Keratinocyte (primary cell): Measurements from ENCODE around the gene LDLRAD4. TPM values are rescaled to one million over a fixed set of nuclear protein-coding genes. Genes with fewer than 3 reads are reported as not detected.

Experiments used
- DNase-seq: peaks from one replicate; pipeline ENCODE4 v3.0.0-alpha.2; 2011; ENCODE audit warnings: low read depth, missing footprints, low spot score
- FAIRE-seq: peaks from 2 replicates; lab custom pipeline; 2011; peaks lifted over from hg19 to GRCh38; lab: Jason Lieb, UNC
- H2AFZ ChIP-seq: 2 replicates; pipeline ENCODE4 v1.6.0; 2012; ENCODE audit warnings: low read length, control low read depth, inconsistent platforms; ENCODE audit not compliant: control insufficient read depth
- H3K27ac ChIP-seq: 2 replicates; pipeline ENCODE4 v1.5.1; 2011; ENCODE audit warnings: low read length; ENCODE audit not compliant: control insufficient read depth, insufficient read depth
- H3K27me3 ChIP-seq: 3 replicates; pipeline ENCODE4 v1.6.0; 2011; ENCODE audit warnings: low read length; ENCODE audit not compliant: control insufficient read depth, insufficient read depth; ENCODE audit errors: extremely low read depth
- H3K36me3 ChIP-seq, 2 experiments: 2 replicates in 1 of 2; 3 replicates in 1 of 2; pipeline ENCODE4 v1.5.1; 2011; ENCODE audit warnings: low read length in 2 of 2, mild to moderate bottlenecking in 1 of 2; ENCODE audit not compliant: control insufficient read depth in 2 of 2, insufficient read depth in 2 of 2; ENCODE audit errors: extremely low read depth in 1 of 2
- H3K4me1 ChIP-seq: 3 replicates; pipeline ENCODE4 v1.5.1; 2011; ENCODE audit warnings: low read length; ENCODE audit not compliant: control insufficient read depth, insufficient read depth; ENCODE audit errors: extremely low read depth
- H3K4me2 ChIP-seq: 3 replicates; pipeline ENCODE4 v1.6.0; 2011; ENCODE audit warnings: low read depth, low read length; ENCODE audit not compliant: control insufficient read depth, insufficient read depth; ENCODE audit errors: extremely low read depth
- H3K4me3 ChIP-seq, 3 experiments: fragments of 200-600 bp in 1 of 3; sonication (generic) in 1 of 3; 2 replicates in 2 of 3; 3 replicates in 1 of 3; pipeline ENCODE4 v1.5.1; 2011 to 2016; ENCODE audit warnings: low read length in 3 of 3, mild to moderate bottlenecking in 3 of 3, control low read depth in 2 of 3, inconsistent platforms in 1 of 3, low read depth in 1 of 3, mixed read lengths in 1 of 3, mixed run types in 1 of 3, moderate library complexity in 1 of 3; ENCODE audit not compliant: control insufficient read depth in 2 of 3, insufficient read depth in 2 of 3; ENCODE audit errors: extremely low read depth in 1 of 3
- H3K79me2 ChIP-seq: 2 replicates; pipeline ENCODE4 v1.6.0; 2012; ENCODE audit warnings: low read length; ENCODE audit not compliant: control insufficient read depth, insufficient read depth
- H3K9ac ChIP-seq: 3 replicates; pipeline ENCODE4 v1.6.0; 2011; ENCODE audit warnings: low read length; ENCODE audit not compliant: control insufficient read depth, insufficient read depth; ENCODE audit errors: extremely low read depth
- H3K9me1 ChIP-seq: 3 replicates; pipeline ENCODE4 v1.6.0; 2011; ENCODE audit warnings: low read length; ENCODE audit not compliant: control insufficient read depth, insufficient read depth; ENCODE audit errors: extremely low read depth
- H3K9me3 ChIP-seq: 2 replicates; pipeline ENCODE4 v1.5.1; 2012; ENCODE audit warnings: low read depth, low read length; ENCODE audit not compliant: control insufficient read depth
- H4K20me1 ChIP-seq: 3 replicates; pipeline ENCODE4 v1.6.0; 2011; ENCODE audit warnings: low read length; ENCODE audit not compliant: control insufficient read depth, insufficient read depth; ENCODE audit errors: extremely low read depth
- CTCF ChIP-seq, 3 experiments: IDR thresholded peaks in 1 of 3; conservative IDR thresholded peaks in 1 of 3; optimal IDR thresholded peaks in 1 of 3; 2 replicates in 2 of 3; 3 replicates in 1 of 3; pipeline versions ENCODE3 to v1.5.1; 2011; ENCODE audit warnings: low read length in 3 of 3, mild to moderate bottlenecking in 3 of 3, moderate library complexity in 2 of 3, control low read depth in 1 of 3, inconsistent platforms in 1 of 3; ENCODE audit not compliant: insufficient read depth in 2 of 3; ENCODE audit errors: extremely low read depth in 1 of 3
- EZH2 ChIP-seq: IDR thresholded peaks from one replicate; pipeline ENCODE4 v1.6.1; 2012; ENCODE audit warnings: inconsistent platforms, mild to moderate bottlenecking, low read length, moderate library complexity
- dilution Hi-C: fragments of 300-500 bp; cut with MboI; formaldehyde crosslinking; loops from one replicate; pipeline ENCODE4 v1.7.0; 2020; ENCODE audit warnings: low sequenced_read_pairs; ENCODE audit not compliant: extremely low pct_ligation_motif_present
- polyA plus RNA-seq, 5 experiments: library from polyadenylated mRNA; depleted of rRNA in 3 of 5; stranded (reverse) in 3 of 5; stranded (forward) in 1 of 5; unstranded in 1 of 5; fragments of >200 nt; gene quantifications; 1 replicate in 1 of 5; 2 replicates in 3 of 5; 3 replicates in 1 of 5; pipeline versions ENCODE4 v1.2.1 to v1.2.3, GENCODE V29; 2011 to 2012; ENCODE audit warnings: missing spikeins in 2 of 5, low read depth in 1 of 5, low replicate concordance in 1 of 5

Gene LDLRAD4
- polyA plus RNA-seq, 1 donor (not counting 4 experiments of a cell fraction or from before 2014, with no cell fraction given) = not detected

GRCh38 chr18:13201292-13201691 lies 17.3 kb upstream of the LDLRAD4 start:
- FAIRE-seq (no peak), DNase-seq (no peak)
- H3K79me2 ChIP-seq = no peaks in the 10 kb centered on the region
- H3K9ac ChIP-seq = no peak overlapping the region
- no peaks in the 10 kb centered on the region for H3K9me3 ChIP-seq
- no peaks in the 10 kb centered on the region for H4K20me1 ChIP-seq
- H3K36me3 ChIP-seq = no peaks in the 10 kb centered on the region
- no peaks in the 10 kb centered on the region for H3K4me1 ChIP-seq
- H2AFZ ChIP-seq = no peak overlapping the region
- H3K27me3 ChIP-seq = no peaks in the 10 kb centered on the region
- no peak for TF ChIP-seq CTCF (optimal IDR thresholded peaks at IDR 0.05 in 1 of 3, IDR thresholded peaks at IDR 0.05 in 1 of 3, conservative IDR thresholded peaks at IDR 0.05 in 1 of 3; ENCODE audit: extremely low read depth in 1 of 3, insufficient read depth in 2 of 3, low read length in 3 of 3)
- no peak for TF ChIP-seq EZH2
- no peak overlapping the region for H3K4me2 ChIP-seq
- no peak overlapping the region for H3K4me3 ChIP-seq
- H3K27ac ChIP-seq = no peak overlapping the region
- H3K9me1 ChIP-seq = no peaks in the 10 kb centered on the region
- dilution Hi-C loops = loop anchor here (25.0 kb wide), 1 partner anchor 436 kb away; no protein-coding TSS in a partner anchor

GRCh38 chr18:13202571-13202970 lies 16.0 kb upstream of the LDLRAD4 start:
- Histone ChIP-seq H3K9me3 (no peaks in the 10 kb centered on the region), H3K79me2 (no peaks in the 10 kb centered on the region), H3K27me3 (no peaks in the 10 kb centered on the region), H3K36me3 (no peaks in the 10 kb centered on the region), H3K9me1 (no peaks in the 10 kb centered on the region), H3K4me3 (no peak overlapping the region), H3K4me1 (no peaks in the 10 kb centered on the region), H2AFZ (no peak overlapping the region), H3K27ac (no peak overlapping the region), H3K9ac (no peak overlapping the region), H3K4me2 (no peak overlapping the region), H4K20me1 (no peaks in the 10 kb centered on the region)
- no peak for FAIRE-seq
- DNase-seq = no peak
- TF ChIP-seq CTCF (optimal IDR thresholded peaks at IDR 0.05 in 1 of 3, IDR thresholded peaks at IDR 0.05 in 1 of 3, conservative IDR thresholded peaks at IDR 0.05 in 1 of 3; ENCODE audit: extremely low read depth in 1 of 3, insufficient read depth in 2 of 3, low read length in 3 of 3) (no peak), EZH2 (no peak)
- dilution Hi-C loops = loop anchor here (25.0 kb wide), 1 partner anchor 435 kb away; no protein-coding TSS in a partner anchor
